HG02973 (cell line): ENCODE results near the gene MAST4.
A peak's percentile ranks its signal among the peaks of the same experiment; 100 is the strongest.

Experiments
- ATAC-seq: cut with Tn5 transposase; IDR thresholded peaks from one replicate; pipeline ENCODE4 v1.9.1; 2021; ENCODE audit warnings: moderate library complexity; ENCODE audit not compliant: unreplicated experiment

MAST4 gene

GRCh38 chr5:66595756-66596635 is at the start of gene MAST4:
TSS of gene MAST4 (plus strand) at chr5:66596393. CDS start at chr5:66596656, 263 bp downstream.
- peak; percentile 99 for ATAC-seq

GRCh38 chr5:66546541-66546940 is 49.7 kb upstream of the MAST4 start:
- ATAC-seq: no peak

GRCh38 chr5:66551338-66551737 is 44.9 kb upstream of the MAST4 start:
- ATAC-seq: no peak

- no peak for ATAC-seq
Measured at GRCh38 chr5:66551945-66552344, 44.2 kb upstream of the MAST4 start.

GRCh38 chr5:66553368-66553912 is 42.8 kb upstream of the MAST4 start:
- ATAC-seq: no peak

GRCh38 chr5:66553916-66554575 is 42.1 kb upstream of the MAST4 start:
- peak; percentile 95 for ATAC-seq

GRCh38 chr5:66554884-66555283 is 41.3 kb upstream of the MAST4 start:
- no peak for ATAC-seq

GRCh38 chr5:66558560-66558959 is 37.6 kb upstream of the MAST4 start:
- ATAC-seq: peak; percentile 52

- no peak for ATAC-seq
Measured at GRCh38 chr5:66560371-66560770, 35.8 kb upstream of the MAST4 start.

- no peak for ATAC-seq
Measured at GRCh38 chr5:66561256-66561990, 34.8 kb upstream of the MAST4 start.

GRCh38 chr5:66565878-66566277 is 30.3 kb upstream of the MAST4 start:
- ATAC-seq: no peak

GRCh38 chr5:66567474-66567873 is 28.7 kb upstream of the MAST4 start:
- ATAC-seq: no peak

GRCh38 chr5:66570201-66570600 is 26.0 kb upstream of the MAST4 start:
- no peak for ATAC-seq

- ATAC-seq: no peak
Measured at GRCh38 chr5:66573733-66574132, 22.5 kb upstream of the MAST4 start.

- ATAC-seq: no peak
Measured at GRCh38 chr5:66582499-66583165, 13.6 kb upstream of the MAST4 start.

GRCh38 chr5:66585291-66585690 is 10.9 kb upstream of the MAST4 start:
- no peak for ATAC-seq

GRCh38 chr5:66587771-66588170 is 8.4 kb upstream of the MAST4 start:
- ATAC-seq: no peak

GRCh38 chr5:66596636-66597182 is 516 bp downstream of the MAST4 start:
- peak; percentile 19 for ATAC-seq

GRCh38 chr5:66597183-66597757 is 1.1 kb downstream of the MAST4 start:
- ATAC-seq: no peak

GRCh38 chr5:66602621-66603020 is 6.4 kb downstream of the MAST4 start:
- ATAC-seq: no peak
